Activated CD8-positive, alpha-beta memory T cell treated with anti-CD3 and anti-CD28 coated beads, Interleukin-2, amount 10 ng/mL, durations not matched to agents 7 days and 5 days (primary cell): ENCODE measurements around the gene ALG12. TPM values are rescaled to one million over a fixed set of nuclear protein-coding genes. Genes with fewer than 3 reads are reported as not detected.
"Not testable (repeated sequence)": the region's sequence is repeated elsewhere in the genome, so short reads cannot be mapped to it uniquely, and the experiment has no call there.

Source experiments
- ATAC-seq: fragments of 150-1000 bp; cut with Tn5 transposase; one replicate; pipeline ENCODE4 v1.10.0; 2021; ENCODE audit warnings: moderate library complexity
- CTCF ChIA-PET: fragments of 350-600 bp; sonication (Branson Sonifier 250); formaldehyde crosslinking; loops from one replicate; lab custom pipeline; 2021; ENCODE audit warnings: antibody characterized with exemption; lab: Charles Lee
- DNase-seq: peaks from one replicate; pipeline ENCODE4 v3.0.0-alpha.2; 2020
- H3K27ac Mint-ChIP-seq: one replicate; pipeline ENCODE4 v1.8.0; 2021; ENCODE audit warnings: mild to moderate bottlenecking, mixed read lengths
- H3K27me3 Mint-ChIP-seq: one replicate; pipeline ENCODE4 v1.8.0; 2021; ENCODE audit warnings: mixed read lengths
- H3K36me3 Mint-ChIP-seq: one replicate; pipeline ENCODE4 v1.8.0; 2021; ENCODE audit warnings: mild to moderate bottlenecking, mixed read lengths
- H3K4me1 Mint-ChIP-seq: one replicate; pipeline ENCODE4 v1.8.0; 2021; ENCODE audit warnings: mixed read lengths
- H3K4me3 Mint-ChIP-seq: one replicate; pipeline ENCODE4 v1.8.0; 2021; ENCODE audit warnings: mild to moderate bottlenecking, moderate library complexity, mixed read lengths
- H3K9me3 Mint-ChIP-seq: one replicate; pipeline ENCODE4 v1.8.0; 2022; ENCODE audit warnings: low read depth, mixed read lengths
- total RNA-seq, 2 experiments: library from RNA; stranded (reverse); gene quantifications; one replicate each; pipeline ENCODE4 v1.2.3, GENCODE V29; 2021

Gene ALG12
- total RNA-seq, 2 experiments from 2014 or later = 16.8 to 18.8 TPM

- DNase-seq = no peak
- Mint-ChIP-seq H3K4me3 (no peak overlapping the region), H3K4me1 (peaks cover 46% of the 10 kb centered on the region), H3K9me3 (peaks cover 12% of the 10 kb centered on the region), H3K27ac (no peak overlapping the region), H3K27me3 (no peaks in the 10 kb centered on the region), H3K36me3 (peaks cover 36% of the 10 kb centered on the region)
- CTCF ChIA-PET = interaction anchor here (1.3 kb wide), 1 partner anchor 19 kb away, joined by 3 read pairs; no protein-coding TSS in a partner anchor
- no peak for ATAC-seq
These were observed 56.4 kb downstream of the ALG12 start for GRCh38 chr22:49861642-49862495.

DNA sequence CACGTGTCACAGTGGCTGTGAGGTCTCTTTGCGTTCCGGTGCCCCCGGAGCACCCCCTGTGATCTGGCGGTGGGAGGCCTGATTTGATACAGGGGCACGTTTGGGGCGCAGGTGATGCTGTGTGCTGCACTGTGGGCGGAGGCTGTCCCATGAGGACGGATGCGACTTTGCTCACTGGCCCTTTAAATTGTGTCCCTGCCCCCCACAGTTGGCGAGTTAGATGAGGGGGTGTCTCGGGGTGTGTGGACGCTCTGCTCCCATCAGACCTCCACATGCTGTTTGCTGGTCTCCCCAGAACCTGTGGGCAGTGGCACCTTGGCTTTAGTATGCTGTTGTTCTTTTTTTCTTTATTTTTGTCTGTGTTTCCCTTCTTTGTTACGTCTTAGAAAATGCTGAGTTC is 59.4 kb downstream of the ALG12 start:
- no peak overlapping the region for H3K27ac Mint-ChIP-seq
- DNase-seq (no peak), ATAC-seq (no peak)
- CTCF ChIA-PET = no interaction called here
- no peak overlapping the region for H3K4me3 Mint-ChIP-seq
- H3K36me3 Mint-ChIP-seq = peaks cover 12% of the 10 kb centered on the region
- H3K4me1 Mint-ChIP-seq = peaks cover 47% of the 10 kb centered on the region
- H3K27me3 Mint-ChIP-seq = no peaks in the 10 kb centered on the region
- no peaks in the 10 kb centered on the region for H3K9me3 Mint-ChIP-seq

DNA sequence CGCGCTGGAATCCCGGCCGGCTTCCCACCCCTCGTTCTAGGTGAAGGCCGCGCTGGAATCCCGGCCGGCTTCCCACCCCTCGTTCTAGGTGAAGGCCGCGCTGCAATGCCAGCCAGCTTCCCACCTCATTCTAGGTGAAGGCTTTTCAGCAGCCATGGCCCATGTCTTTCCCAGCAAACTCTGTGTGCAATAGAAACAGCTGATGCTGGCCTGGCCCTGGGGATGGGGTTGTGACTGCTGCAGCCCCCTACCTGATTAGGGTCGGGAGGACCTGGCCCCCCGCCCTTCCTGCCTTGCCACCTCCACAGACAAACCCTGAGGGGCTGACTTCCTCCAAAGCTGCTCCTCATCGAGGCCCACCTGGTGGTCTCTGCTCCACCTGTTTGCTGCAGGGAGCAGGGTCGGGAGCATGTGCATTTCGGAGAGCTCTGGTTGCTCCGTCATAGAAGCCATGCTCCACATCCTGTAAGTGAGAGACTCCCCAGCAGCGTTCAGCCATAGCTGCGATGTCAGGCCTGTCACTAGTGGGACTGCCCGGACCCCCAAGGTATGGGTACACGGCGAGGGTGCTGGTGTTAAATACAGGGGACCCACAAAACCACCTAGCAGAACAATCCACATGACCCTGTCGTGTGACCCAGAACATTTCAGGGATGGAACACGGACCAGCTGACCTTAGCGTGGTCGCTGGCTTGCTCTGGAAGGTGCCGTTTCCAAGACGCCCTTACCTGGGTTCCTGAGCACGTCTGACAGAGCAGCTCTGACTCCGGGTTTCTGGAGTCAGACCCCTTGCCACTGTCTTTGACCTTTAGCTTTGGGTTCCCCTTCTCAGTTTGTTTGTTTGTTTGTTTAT is 61.2 kb downstream of the ALG12 start:
- H3K4me1 Mint-ChIP-seq = peaks cover 44% of the 10 kb centered on the region
- peaks cover 8% of the 10 kb centered on the region for H3K36me3 Mint-ChIP-seq
- ATAC-seq (no peak), DNase-seq (no peak)
- H3K27ac Mint-ChIP-seq = no peak overlapping the region
- CTCF ChIA-PET = interaction anchor here (3.8 kb wide), 1 partner anchor 23 kb away, joined by 12 read pairs; no protein-coding TSS in a partner anchor
- H3K9me3 Mint-ChIP-seq = no peaks in the 10 kb centered on the region
- H3K4me3 Mint-ChIP-seq = no peak overlapping the region
- no peaks in the 10 kb centered on the region for H3K27me3 Mint-ChIP-seq

DNA sequence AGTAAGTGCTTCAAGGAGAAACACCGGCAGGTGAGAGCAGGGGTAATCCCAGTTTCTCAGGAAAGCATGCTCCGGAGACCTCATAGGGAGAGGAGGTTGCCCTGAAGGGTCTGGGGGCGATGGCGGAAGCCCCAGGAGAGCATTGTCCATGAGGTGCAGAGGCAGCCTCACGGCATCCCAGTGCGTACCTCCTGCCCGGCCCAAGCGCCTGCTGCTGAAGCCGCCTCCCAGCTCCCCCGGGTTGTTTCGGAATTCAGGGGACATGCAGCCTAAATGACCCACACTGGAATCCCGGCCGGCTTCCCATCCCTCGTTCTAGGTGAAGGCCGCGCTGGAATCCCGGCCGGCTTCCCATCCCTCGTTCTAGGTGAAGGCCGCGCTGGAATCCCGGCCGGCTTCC is 61.9 kb downstream of the ALG12 start:
- CTCF ChIA-PET = interaction anchor here (3.8 kb wide), 1 partner anchor 24 kb away, joined by 12 read pairs; no protein-coding TSS in a partner anchor
- H3K27ac Mint-ChIP-seq = no peak overlapping the region

DNA sequence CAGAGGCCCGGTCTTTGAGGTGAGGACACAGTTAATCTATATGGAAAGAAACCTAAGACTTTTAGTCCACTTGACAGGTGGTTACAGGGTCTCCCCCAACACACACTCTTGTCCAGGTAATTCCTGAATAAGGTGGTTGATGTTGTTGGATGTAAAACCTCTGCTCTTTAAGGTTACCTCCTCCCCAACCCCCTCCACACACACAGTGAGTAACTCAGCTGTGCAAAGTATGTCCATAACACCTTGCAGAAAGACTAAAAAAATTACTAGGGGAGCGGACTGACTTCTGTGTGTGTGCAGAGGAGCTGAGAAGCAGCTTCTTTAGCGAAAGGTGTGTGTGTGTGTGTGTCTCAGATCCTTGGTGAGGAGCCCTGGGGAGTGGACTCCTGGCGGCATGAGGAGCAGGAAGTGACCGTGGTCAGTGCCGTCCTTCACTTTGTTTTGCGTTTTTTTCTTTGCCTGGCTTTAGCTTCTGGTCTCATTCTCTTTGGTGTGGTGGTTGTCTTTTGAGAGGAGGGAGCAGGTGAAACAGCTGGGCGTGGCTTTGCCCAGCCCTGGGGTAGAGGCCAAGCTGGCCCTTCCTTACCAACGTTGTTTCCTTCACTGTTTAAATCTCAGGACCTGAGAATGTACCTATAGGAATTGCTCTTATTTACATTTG is 62.9 kb downstream of the ALG12 start:
- ATAC-seq (no peak), DNase-seq (no peak)
- Mint-ChIP-seq H3K9me3 (no peaks in the 10 kb centered on the region), H3K27ac (peak overlapping the region; percentile 93), H3K27me3 (peaks cover 13% of the 10 kb centered on the region), H3K36me3 (peaks cover 6% of the 10 kb centered on the region), H3K4me3 (peak overlapping the region; percentile 86), H3K4me1 (peaks cover 50% of the 10 kb centered on the region)
- CTCF ChIA-PET = interaction anchor here (1.2 to 3.8 kb wide), 3 partner anchors 13 to 31 kb away, joined by 4 to 12 read pairs (median 5); no protein-coding TSS in a partner anchor

More for the DNA sequence above, 61.9 kb downstream of the ALG12 start:
- DNase-seq (no peak), ATAC-seq (no peak)
- H3K36me3 Mint-ChIP-seq = peaks cover 8% of the 10 kb centered on the region
- H3K27me3 Mint-ChIP-seq = peaks cover 5% of the 10 kb centered on the region
- H3K4me1 Mint-ChIP-seq = peaks cover 46% of the 10 kb centered on the region
- no peaks in the 10 kb centered on the region for H3K9me3 Mint-ChIP-seq
- H3K4me3 Mint-ChIP-seq = no peak overlapping the region

GRCh38 chr22:49853981-49854831 is 64.0 kb downstream of the ALG12 start:
- H3K27me3 Mint-ChIP-seq = peaks cover 18% of the 10 kb centered on the region
- peaks cover 6% of the 10 kb centered on the region for H3K36me3 Mint-ChIP-seq
- H3K4me3 Mint-ChIP-seq = peak overlapping the region; percentile 86
- H3K27ac Mint-ChIP-seq = peak overlapping the region; percentile 93
- peaks cover 53% of the 10 kb centered on the region for H3K4me1 Mint-ChIP-seq
- DNase-seq (peak; percentile 62), ATAC-seq (peak; percentile 26)
- H3K9me3 Mint-ChIP-seq = no peaks in the 10 kb centered on the region
- CTCF ChIA-PET = interaction anchor here (1.0 to 3.8 kb wide), 4 partner anchors 14 to 38 kb away, joined by 3 to 12 read pairs (median 4); no protein-coding TSS in a partner anchor

GRCh38 chr22:49852898-49853894 is 65.0 kb downstream of the ALG12 start, which contains the start of gene ZBED4:
Gene ZBED4 (plus strand): TSS chr22:49853844. CDS start chr22:49883663, 29,819 bp downstream.
- H3K9me3 Mint-ChIP-seq = no peaks in the 10 kb centered on the region
- H3K4me1 Mint-ChIP-seq = peaks cover 45% of the 10 kb centered on the region
- peak; percentile 86 for ATAC-seq
- H3K4me3 Mint-ChIP-seq = peak within 1 kb of the TSS; percentile 86
- CTCF ChIA-PET = interaction anchor here (1.0 to 1.5 kb wide), 2 partner anchors 39 to 86 kb away, joined by 3 read pairs; no protein-coding TSS in a partner anchor
- H3K27ac Mint-ChIP-seq = peak within 1 kb of the TSS; percentile 93
- no peaks in the 10 kb centered on the region for H3K36me3 Mint-ChIP-seq
- DNase-seq = peak; percentile 98
- peaks cover 19% of the 10 kb centered on the region for H3K27me3 Mint-ChIP-seq

DNA sequence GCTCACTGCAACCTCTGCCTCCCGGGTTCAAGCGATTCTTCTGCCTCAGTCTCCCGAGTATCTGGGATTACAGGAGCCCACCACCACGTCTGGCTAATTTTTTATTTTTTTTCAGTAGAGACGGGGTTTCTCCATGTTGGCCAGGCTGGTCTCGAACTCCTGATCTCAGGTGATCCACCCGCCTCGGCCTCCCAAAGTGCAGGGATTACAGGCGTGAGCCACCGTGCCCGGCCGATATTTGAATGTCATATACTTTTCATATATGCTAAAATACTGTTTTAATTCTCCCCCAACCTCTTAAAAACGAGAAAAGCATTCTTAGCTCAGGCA is 65.7 kb downstream of the ALG12 start:
- H3K9me3 Mint-ChIP-seq, DNase-seq, ATAC-seq, H3K36me3 Mint-ChIP-seq: not testable (repeated sequence)
- Mint-ChIP-seq H3K27me3 (peaks cover 26% of the 10 kb centered on the region), H3K27ac (peak overlapping the region; percentile 73), H3K4me3 (peak overlapping the region; percentile 58), H3K4me1 (peaks cover 42% of the 10 kb centered on the region)
- CTCF ChIA-PET = interaction anchor here (1.5 kb wide), 1 partner anchor 85 kb away, joined by 3 read pairs; no protein-coding TSS in a partner anchor

GRCh38 chr22:49850959-49851802 is 67.1 kb downstream of the ALG12 start:
- Mint-ChIP-seq H3K36me3 (no peaks in the 10 kb centered on the region), H3K4me3 (peak overlapping the region; percentile 39), H3K4me1 (peaks cover 37% of the 10 kb centered on the region), H3K27me3 (peaks cover 38% of the 10 kb centered on the region), H3K27ac (peak overlapping the region; percentile 42), H3K9me3 (no peaks in the 10 kb centered on the region)
- DNase-seq = no peak
- CTCF ChIA-PET = interaction anchor here (1.0 kb wide), 1 partner anchor 12 kb away, joined by 3 read pairs; no protein-coding TSS in a partner anchor
- ATAC-seq = no peak
